HG03103 (cell line): ENCODE measurements around the gene ATF7.
"Not testable (repeated sequence)": the region's sequence is repeated elsewhere in the genome, so short reads cannot be mapped to it uniquely, and the experiment has no call there.

Experiments used
- ATAC-seq: cut with Tn5 transposase; IDR thresholded peaks from one replicate; pipeline ENCODE4 v1.9.1; 2021; ENCODE audit warnings: low read depth; ENCODE audit not compliant: unreplicated experiment

The ATF7 gene

DNA sequence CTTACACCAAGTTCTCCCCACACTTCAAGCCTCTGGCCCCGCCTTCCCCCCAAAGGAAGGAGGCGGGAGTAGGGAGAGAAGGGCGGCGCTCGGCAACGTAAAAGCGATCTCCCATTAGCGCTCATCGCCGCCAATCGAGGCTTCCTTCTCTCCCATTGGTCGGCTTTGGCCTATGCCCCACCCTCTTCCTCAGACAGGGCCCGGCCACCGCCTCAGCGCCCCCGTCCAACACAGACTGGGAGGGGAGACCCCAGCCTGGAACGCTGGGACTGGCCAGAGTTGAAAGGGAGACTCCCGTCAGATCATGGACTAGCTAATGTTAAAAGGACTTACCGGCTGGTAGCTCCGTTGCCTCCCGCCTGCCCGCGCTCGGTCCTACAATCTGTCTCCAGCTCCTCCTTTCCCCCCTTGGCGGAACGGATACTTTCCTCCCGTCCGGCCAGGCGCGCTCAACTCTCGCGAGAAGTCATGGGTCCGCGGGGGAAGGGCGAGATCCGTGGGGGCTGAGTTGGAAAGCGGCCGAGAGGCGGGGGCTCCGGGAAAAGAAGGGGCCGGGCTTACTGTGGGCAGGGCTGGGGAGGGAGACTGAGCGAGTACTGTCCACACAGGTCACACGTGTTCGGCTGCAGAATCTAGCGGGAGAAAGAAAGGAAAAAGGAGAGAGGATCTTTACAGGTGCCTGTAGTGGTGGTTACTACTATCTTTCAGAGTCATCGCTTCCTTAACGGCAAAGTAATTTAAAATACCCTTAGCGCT, at the start of gene ATF7:
Gene ATF7 (minus strand): TSS at position 437 of the 756 bp plus-strand sequence. CDS start 25,382 bp downstream, outside the sequence.
- ATAC-seq, result peak; percentile 91

DNA sequence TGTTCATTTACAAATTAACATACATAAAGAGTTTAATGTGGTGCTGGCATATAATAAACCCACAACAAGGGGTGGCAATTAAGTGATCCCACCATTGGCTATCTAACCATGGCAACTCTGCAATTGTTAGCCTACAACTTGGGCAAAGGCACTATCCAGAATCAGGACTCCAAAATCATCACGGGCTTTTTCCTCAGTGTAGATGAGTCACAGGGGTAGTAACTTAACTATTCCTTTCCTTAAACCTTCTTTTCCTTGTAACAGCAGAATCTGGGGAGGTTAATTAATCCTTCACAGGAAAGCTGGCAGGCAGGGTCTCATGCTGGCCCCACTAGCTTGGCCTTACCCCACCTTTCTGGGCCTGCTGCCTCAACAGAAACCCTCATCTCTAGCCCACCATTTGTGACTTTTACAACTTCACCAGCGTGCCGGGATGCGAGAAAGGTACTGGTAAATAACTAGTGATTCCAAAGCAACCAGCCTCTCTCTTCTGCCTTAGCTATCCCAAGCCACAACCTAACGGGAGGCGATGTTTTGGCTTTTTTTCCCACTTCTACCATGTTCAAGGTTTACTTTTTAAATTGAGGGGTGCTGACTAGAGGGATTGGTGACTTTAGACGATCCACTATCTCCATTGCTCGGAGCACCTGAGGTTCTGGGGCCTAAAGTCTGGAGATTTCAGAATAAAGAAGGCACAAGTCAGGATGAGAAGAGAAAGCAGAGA, 49.0 kb upstream of the ATF7 start:
- ATAC-seq, result no peak

DNA sequence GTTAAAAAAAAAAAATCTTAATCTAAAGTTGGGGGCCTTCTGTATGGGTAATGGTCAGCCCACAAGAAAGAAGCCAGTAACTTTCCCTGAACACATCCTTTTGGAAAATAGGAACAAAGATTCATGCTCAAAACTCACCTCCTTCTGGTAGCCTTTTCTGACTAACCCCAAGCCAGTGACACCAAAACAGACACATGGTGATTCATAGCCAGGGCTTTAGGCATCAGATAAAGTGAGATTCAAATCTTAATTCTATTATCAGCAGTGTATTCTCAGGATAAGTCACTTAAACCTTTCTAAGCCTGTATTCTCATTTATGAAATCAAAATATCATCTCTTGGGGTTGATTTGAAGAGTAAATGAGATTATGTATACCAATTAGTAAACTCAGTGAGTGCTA, 44.8 kb upstream of the ATF7 start:
- no peak for ATAC-seq

- no peak for ATAC-seq
These were observed 44.1 kb upstream of the ATF7 start for GRCh38 chr12:53670308-53670707.

GRCh38 chr12:53667080-53667479, 40.9 kb upstream of the ATF7 start:
- no peak for ATAC-seq

DNA sequence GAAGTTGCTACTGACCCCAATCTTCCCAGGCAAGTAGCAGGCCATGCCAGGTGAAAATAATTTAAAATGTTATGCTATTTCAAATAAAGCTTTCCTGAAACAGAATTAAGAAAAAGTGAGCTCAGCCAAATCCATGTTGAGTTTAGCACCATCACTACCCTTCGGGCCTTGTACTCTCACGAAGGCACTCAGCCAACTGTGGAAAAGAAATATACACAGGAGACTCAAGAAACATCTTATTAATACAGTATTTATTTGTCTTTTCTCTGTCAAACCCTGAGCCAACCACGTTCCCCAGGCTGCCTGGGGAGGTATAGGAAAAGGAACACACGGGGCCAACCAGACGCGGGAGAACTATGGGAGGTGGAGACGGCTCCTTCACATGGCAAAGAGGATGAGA, 38.8 kb upstream of the ATF7 start:
- no peak for ATAC-seq

DNA sequence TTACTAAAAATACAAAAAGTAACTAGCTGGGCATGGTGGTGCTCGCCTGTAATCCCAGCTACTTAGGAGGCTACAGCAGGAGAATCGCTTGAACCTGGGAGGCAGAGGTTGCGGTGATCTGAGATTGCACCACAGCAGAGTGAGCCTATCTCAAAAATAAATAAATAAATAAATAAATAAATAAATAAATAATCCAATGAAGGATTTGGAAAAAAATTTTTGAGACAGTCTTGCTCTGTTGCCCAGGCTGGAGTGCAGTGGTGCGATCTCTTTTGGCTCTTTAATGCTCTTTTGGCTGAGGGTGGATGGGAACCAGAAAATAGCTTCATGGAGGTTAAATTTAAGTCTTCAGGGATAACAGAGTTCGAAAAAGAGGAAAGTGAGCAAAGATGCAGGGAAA, 38.0 kb upstream of the ATF7 start:
- ATAC-seq, result no peak

DNA sequence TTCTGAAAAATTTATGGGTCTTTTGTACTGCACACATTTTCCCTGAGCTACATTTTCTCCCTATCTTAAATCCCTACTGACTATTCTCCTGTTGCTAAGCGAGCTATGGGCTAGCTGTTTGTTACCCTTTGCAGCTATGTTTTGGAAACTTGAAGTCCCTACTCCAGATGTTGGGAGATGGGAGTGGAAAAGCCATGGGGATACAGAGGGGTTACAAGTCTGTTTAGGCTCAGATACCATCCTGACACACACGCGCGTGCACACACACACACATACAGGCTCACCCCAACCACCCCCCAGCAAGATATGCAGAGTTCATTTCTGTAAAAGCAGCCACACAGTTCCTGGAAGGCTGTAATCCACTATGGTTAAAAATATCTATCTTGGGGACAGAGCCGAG, 33.9 kb upstream of the ATF7 start:
- ATAC-seq, result no peak

GRCh38 chr12:53659571-53659981, 33.4 kb upstream of the ATF7 start:
- no peak for ATAC-seq

GRCh38 chr12:53659011-53659551, 32.9 kb upstream of the ATF7 start:
- ATAC-seq, result no peak

GRCh38 chr12:53657041-53657440, 30.9 kb upstream of the ATF7 start:
- no peak for ATAC-seq

DNA sequence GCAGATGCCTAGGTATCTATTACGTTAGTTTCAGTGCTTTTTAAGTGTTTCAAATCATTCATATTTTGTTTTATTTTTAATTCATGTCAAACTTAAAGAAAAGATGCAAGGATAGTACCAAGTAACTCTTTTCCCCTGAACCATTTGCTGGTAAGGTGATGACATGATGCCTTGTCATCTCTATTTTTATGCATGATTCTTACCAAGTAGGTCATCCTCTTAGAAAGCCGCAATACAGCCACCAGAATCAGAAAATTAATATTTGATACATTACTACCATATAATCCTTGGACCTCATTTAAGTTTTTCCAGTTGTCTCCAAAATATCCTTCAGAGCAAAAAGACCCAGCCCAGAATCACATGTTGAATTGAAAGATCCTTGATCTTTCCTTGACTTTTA, 27.4 kb upstream of the ATF7 start:
- ATAC-seq, result no peak

DNA sequence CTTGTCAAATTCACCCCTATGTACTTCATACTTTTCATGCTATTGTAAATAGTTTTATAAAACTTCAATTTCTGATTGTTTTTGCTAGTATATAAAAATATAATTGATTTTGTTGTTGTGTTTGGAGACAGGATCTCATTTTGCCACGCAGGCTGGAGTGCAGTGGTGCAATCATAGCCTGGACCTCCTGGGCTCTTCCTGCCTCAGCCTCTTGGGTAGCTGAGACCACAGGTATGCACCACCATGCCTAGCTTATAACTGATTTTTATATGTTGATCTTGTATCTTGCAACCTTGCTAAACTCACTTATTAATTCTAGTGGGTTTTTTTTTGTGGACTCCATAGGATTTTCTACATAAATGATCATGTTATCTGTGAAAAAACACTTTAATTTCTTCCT, 26.2 kb upstream of the ATF7 start:
- ATAC-seq, result no peak

GRCh38 chr12:53651737-53652136, 25.6 kb upstream of the ATF7 start:
- no peak for ATAC-seq

DNA sequence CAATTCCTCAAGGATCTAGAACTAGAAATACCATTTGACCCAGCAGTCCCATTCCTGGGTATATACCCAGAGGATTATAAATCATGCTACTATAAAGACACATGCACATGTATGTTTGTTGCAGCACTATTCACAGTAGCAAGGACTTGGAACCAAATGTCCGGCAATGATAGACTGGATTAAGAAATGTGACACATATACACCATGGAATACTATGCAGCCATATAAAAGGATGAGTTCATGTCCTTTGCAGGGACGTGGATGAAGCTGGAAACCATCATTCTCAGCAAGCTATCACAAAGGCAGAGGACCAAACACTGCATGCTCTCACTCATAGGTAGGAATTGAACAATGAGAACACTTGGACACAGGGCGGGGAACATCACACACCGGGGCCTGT, 20.1 kb upstream of the ATF7 start:
- not testable (repeated sequence) for ATAC-seq

DNA sequence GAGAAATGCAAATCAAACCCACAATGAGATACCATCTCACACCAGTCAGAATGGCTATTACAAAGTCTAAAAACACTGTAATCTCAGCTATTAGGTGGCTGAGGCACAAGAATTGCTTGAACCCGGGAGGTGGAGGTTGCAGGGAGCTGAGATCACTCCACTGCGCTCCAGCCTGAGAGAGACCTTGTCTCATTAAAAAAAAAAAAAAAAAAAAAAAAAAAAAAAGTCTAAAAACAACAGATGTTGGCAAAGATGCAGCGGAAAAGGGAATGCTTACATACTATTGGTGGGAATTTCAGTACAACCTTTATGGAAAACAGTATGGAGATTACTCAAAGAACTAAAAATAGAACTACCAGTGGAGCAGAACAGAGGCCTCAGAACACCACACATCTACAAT, 19.0 kb upstream of the ATF7 start:
- no peak for ATAC-seq

GRCh38 chr12:53644133-53644532, 18.0 kb upstream of the ATF7 start:
- ATAC-seq, result no peak

- no peak for ATAC-seq
These were observed 17.2 kb upstream of the ATF7 start for GRCh38 chr12:53643232-53643979.

DNA sequence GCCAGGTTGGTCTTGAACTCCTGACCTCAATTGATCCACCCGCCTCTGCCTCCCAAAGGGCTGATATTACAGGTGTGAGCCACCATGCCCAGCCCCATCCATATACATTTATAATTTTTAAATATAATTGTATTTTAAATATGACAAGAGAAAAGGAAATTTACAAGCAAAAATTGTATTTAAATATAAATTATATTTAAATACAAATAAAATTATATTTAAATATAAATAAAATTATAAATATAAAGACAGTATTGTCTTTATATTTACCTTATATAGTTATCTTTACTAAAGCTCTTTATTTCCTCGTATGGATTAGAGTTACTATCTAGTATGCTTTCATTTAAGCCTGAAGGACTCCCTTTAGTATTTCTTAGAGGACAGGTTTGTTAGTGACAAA, 11.9 kb upstream of the ATF7 start:
- no peak for ATAC-seq

- no peak for ATAC-seq
These were observed 10.5 kb upstream of the ATF7 start for GRCh38 chr12:53636641-53637040.

- ATAC-seq, result not testable (repeated sequence)
These were observed 9.5 kb upstream of the ATF7 start for GRCh38 chr12:53635708-53636107.
